ENCODE results near the gene MICB. TPM values are rescaled to one million over a fixed set of nuclear protein-coding genes. Genes with fewer than 3 reads are reported as not detected.

MICB gene
- polyA plus RNA-seq, 2 of the 4 experiments (the other 2 are of a cell fraction): 6.8 to 7.0 TPM

GRCh38 chr6:31559958-31560696 lies 62.2 kb downstream of the MICB start:
- Histone ChIP-seq H3K9me3 (no peaks in the 10 kb centered on the region), H3K4me3 (no peak overlapping the region), H3K4me1 (peaks cover 27% of the 10 kb centered on the region), H3K27ac (peak overlapping the region; percentile 33 to 74; a peak in 4 of 6 replicates), H3K4me2 (peak overlapping the region; percentile 45)
- TF ChIP-seq CHD2 (IDR thresholded peaks at IDR 0.05; ENCODE audit: low read length, partially characterized antibody) (no peak), ZC3H11A (IDR thresholded peaks at IDR 0.05) (no peak), SMC3 (IDR thresholded peaks at IDR 0.05) (no peak), EHMT2 (IDR thresholded peaks at IDR 0.05; ENCODE audit: low read depth) (no peak), HDAC2 (IDR thresholded peaks at IDR 0.05) (no peak)
- no peak for FAIRE-seq
- DNase-seq (ENCODE audit: low read depth in 1 of 2, low spot score in 1 of 2): peak in 1 of 2 experiments; percentile 12
- 56% methylated on average over 7 of the region's 7 CpGs for WGBS (ENCODE audit: missing lambda C conversion rate)
- CTCF ChIA-PET: interaction anchor here (1.4 to 3.7 kb wide), 5 partner anchors 9 to 67 kb away, joined by 4 to 10 read pairs (median 4); partner anchors contain the start of gene LTB
- POLR2A ChIA-PET: no interaction called here
- peak; percentile 64 to 80; a peak in 3 of 6 replicates for ATAC-seq

DNA sequence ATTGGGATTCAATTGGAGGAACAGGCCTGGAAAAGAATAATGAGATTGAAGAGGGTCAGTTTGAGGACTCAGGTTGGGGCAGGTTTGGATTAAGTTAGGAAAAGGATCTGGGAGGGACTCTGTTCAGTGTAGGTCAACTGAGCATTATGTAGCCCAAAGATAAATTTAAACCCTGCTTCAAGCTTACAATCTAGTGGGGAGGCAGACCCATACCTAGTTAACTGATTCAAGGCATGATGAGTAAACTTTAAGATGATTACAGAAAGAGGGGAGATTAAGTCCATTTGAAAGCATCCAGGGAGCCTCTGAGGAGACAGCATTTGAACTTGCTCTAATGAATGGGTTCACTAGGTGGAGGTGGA lies 62.7 kb downstream of the MICB start:
- ChIA-PET POLR2A (no interaction called here), CTCF (interaction anchor here (1.4 to 3.7 kb wide), 4 partner anchors 10 to 67 kb away, joined by 4 to 10 read pairs (median 4); no protein-coding TSS in a partner anchor)
- Histone ChIP-seq H3K4me2 (peak overlapping the region; percentile 45), H3K4me1 (peaks cover 27% of the 10 kb centered on the region), H3K9me3 (no peaks in the 10 kb centered on the region), H3K27ac (peak overlapping the region in 1 of 2 experiments; percentile 74; a peak in 2 of 6 replicates), H3K4me3 (no peak overlapping the region)
- DNase-seq (ENCODE audit: low read depth in 1 of 2, low spot score in 1 of 2) (no peak), FAIRE-seq (no peak), ATAC-seq (no peak; a peak in 1 of 6 replicates)
- TF ChIP-seq RNF2 (IDR thresholded peaks at IDR 0.05; ENCODE audit: borderline replicate concordance, low read depth) (no peak), HDAC2 (IDR thresholded peaks at IDR 0.05) (no peak), ZFP36 (IDR thresholded peaks at IDR 0.05; ENCODE audit: borderline replicate concordance, partially characterized antibody) (no peak), PHF8 (IDR thresholded peaks at IDR 0.05; ENCODE audit: borderline replicate concordance, low read depth) (no peak), SMC3 (IDR thresholded peaks at IDR 0.05) (no peak), JUNB (IDR thresholded peaks at IDR 0.05) (no peak), FOXS1 (CRISPR knock-in tag; IDR thresholded peaks at IDR 0.05) (no peak), EHMT2 (IDR thresholded peaks at IDR 0.05; ENCODE audit: low read depth) (no peak), KDM5A (IDR thresholded peaks at IDR 0.05) (no peak), CBX8 (IDR thresholded peaks at IDR 0.05) (no peak)
- TF ChIP-seq, protein P1, sequence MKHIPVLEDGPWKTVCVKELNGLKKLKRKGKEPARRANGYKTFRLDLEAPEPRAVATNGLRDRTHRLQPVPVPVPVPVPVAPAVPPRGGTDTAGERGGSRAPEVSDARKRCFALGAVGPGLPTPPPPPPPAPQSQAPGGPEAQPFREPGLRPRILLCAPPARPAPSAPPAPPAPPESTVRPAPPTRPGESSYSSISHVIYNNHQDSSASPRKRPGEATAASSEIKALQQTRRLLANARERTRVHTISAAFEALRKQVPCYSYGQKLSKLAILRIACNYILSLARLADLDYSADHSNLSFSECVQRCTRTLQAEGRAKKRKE (CRISPR knock-in tag; IDR thresholded peaks at IDR 0.05; ENCODE audit: low read depth): no peak
- TF ChIP-seq, protein P2, sequence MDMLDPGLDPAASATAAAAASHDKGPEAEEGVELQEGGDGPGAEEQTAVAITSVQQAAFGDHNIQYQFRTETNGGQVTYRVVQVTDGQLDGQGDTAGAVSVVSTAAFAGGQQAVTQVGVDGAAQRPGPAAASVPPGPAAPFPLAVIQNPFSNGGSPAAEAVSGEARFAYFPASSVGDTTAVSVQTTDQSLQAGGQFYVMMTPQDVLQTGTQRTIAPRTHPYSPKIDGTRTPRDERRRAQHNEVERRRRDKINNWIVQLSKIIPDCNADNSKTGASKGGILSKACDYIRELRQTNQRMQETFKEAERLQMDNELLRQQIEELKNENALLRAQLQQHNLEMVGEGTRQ (IDR thresholded peaks at IDR 0.05): no peak
- TF ChIP-seq, protein P3, sequence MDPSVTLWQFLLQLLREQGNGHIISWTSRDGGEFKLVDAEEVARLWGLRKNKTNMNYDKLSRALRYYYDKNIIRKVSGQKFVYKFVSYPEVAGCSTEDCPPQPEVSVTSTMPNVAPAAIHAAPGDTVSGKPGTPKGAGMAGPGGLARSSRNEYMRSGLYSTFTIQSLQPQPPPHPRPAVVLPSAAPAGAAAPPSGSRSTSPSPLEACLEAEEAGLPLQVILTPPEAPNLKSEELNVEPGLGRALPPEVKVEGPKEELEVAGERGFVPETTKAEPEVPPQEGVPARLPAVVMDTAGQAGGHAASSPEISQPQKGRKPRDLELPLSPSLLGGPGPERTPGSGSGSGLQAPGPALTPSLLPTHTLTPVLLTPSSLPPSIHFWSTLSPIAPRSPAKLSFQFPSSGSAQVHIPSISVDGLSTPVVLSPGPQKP (IDR thresholded peaks at IDR 0.05; ENCODE audit: low read depth, low read length): no peak

Small RNAs within 50 kb of the gene (small RNA-seq; reads per million reads assigned to genes)
- gene AL663061.1 (0 reads per million in 6 experiments), gene RF00019 (0 reads per million in 6 experiments), gene SNORD117 (7.9 to 391 (median 30.7) reads per million in 6 experiments), gene SNORD84 (0 reads per million in 6 experiments)

Other genes with a start within 250 kb of the MICB start
- gene HLA-C, start 226.1 kb upstream of the MICB start, polyA plus RNA-seq (2011; rRNA removed): 22.6 and 36.3 TPM in 2 replicates
- 35.7 to 42.1 TPM (median 40.9 TPM) in 3 replicates for gene HLA-C, start 226.1 kb upstream of the MICB start, polyA plus RNA-seq (2017; fragmentation: RNase III; extraction: RNeasy Plus Mini Kit Qiagen cat#74134 plus additional on column Dnase treatment)
- 9.4 and 9.7 TPM in 2 replicates for gene HLA-B, start 141.0 kb upstream of the MICB start, polyA plus RNA-seq (2011; rRNA removed)
- gene HLA-B, start 141.0 kb upstream of the MICB start, polyA plus RNA-seq (2017; fragmentation: RNase III; extraction: RNeasy Plus Mini Kit Qiagen cat#74134 plus additional on column Dnase treatment): 9.0 to 10.0 TPM (median 9.9 TPM) in 3 replicates
- gene MICA, start 94.5 kb upstream of the MICB start, polyA plus RNA-seq (2011; rRNA removed): 20.5 and 22.7 TPM in 2 replicates
- gene MICA, start 94.5 kb upstream of the MICB start, polyA plus RNA-seq (2017; fragmentation: RNase III; extraction: RNeasy Plus Mini Kit Qiagen cat#74134 plus additional on column Dnase treatment): 18.6 to 22.8 TPM (median 20.1 TPM) in 3 replicates
- gene MCCD1, start 30.8 kb downstream of the MICB start, polyA plus RNA-seq (2011; rRNA removed): not detected in 2 replicates
- not detected in 3 replicates for gene MCCD1, start 30.8 kb downstream of the MICB start, polyA plus RNA-seq (2017; fragmentation: RNase III; extraction: RNeasy Plus Mini Kit Qiagen cat#74134 plus additional on column Dnase treatment)
- gene DDX39B, start 43.9 kb downstream of the MICB start, polyA plus RNA-seq (2011; rRNA removed): 267 and 334 TPM in 2 replicates
- 434 to 464 TPM (median 441 TPM) in 3 replicates for gene DDX39B, start 43.9 kb downstream of the MICB start, polyA plus RNA-seq (2017; fragmentation: RNase III; extraction: RNeasy Plus Mini Kit Qiagen cat#74134 plus additional on column Dnase treatment)
- 1.2 and 1.5 TPM in 2 replicates for gene ATP6V1G2, start 48.5 kb downstream of the MICB start, polyA plus RNA-seq (2011; rRNA removed)
- gene ATP6V1G2, start 48.5 kb downstream of the MICB start, polyA plus RNA-seq (2017; fragmentation: RNase III; extraction: RNeasy Plus Mini Kit Qiagen cat#74134 plus additional on column Dnase treatment): 0.57 to 0.75 TPM (median 0.64 TPM) in 3 replicates
- 3.8 and 5.2 TPM in 2 replicates for gene NFKBIL1, start 49.5 kb downstream of the MICB start, polyA plus RNA-seq (2011; rRNA removed)
- 7.4 to 9.0 TPM (median 7.6 TPM) in 3 replicates for gene NFKBIL1, start 49.5 kb downstream of the MICB start, polyA plus RNA-seq (2017; fragmentation: RNase III; extraction: RNeasy Plus Mini Kit Qiagen cat#74134 plus additional on column Dnase treatment)
- 0.07 TPM in 1 of 2 replicates, not detected in the other for gene LTA, start 74.1 kb downstream of the MICB start, polyA plus RNA-seq (2011; rRNA removed)
- 0.07 to 0.08 TPM in 2 of 3 replicates, not detected in the other for gene LTA, start 74.1 kb downstream of the MICB start, polyA plus RNA-seq (2017; fragmentation: RNase III; extraction: RNeasy Plus Mini Kit Qiagen cat#74134 plus additional on column Dnase treatment)
- 0.07 TPM in 1 of 2 replicates, not detected in the other for gene TNF, start 77.4 kb downstream of the MICB start, polyA plus RNA-seq (2011; rRNA removed)
- gene TNF, start 77.4 kb downstream of the MICB start, polyA plus RNA-seq (2017; fragmentation: RNase III; extraction: RNeasy Plus Mini Kit Qiagen cat#74134 plus additional on column Dnase treatment): not detected in 3 replicates
- gene LTB, start 84.3 kb downstream of the MICB start, polyA plus RNA-seq (2011; rRNA removed): 0.13 and 0.26 TPM in 2 replicates
- gene LTB, start 84.3 kb downstream of the MICB start, polyA plus RNA-seq (2017; fragmentation: RNase III; extraction: RNeasy Plus Mini Kit Qiagen cat#74134 plus additional on column Dnase treatment): 0.14 to 0.57 TPM (median 0.33 TPM) in 3 replicates
- gene LST1, start 88.1 kb downstream of the MICB start, polyA plus RNA-seq (2011; rRNA removed): 0.17 and 0.19 TPM in 2 replicates
- gene LST1, start 88.1 kb downstream of the MICB start, polyA plus RNA-seq (2017; fragmentation: RNase III; extraction: RNeasy Plus Mini Kit Qiagen cat#74134 plus additional on column Dnase treatment): 0.26 to 0.47 TPM in 2 of 3 replicates, not detected in the other
- not detected in 2 replicates for gene NCR3, start 94.9 kb downstream of the MICB start, polyA plus RNA-seq (2011; rRNA removed)
- gene NCR3, start 94.9 kb downstream of the MICB start, polyA plus RNA-seq (2017; fragmentation: RNase III; extraction: RNeasy Plus Mini Kit Qiagen cat#74134 plus additional on column Dnase treatment): not detected in 3 replicates
- not detected in 2 replicates for gene AIF1, start 117.1 kb downstream of the MICB start, polyA plus RNA-seq (2011; rRNA removed)
- not detected in 3 replicates for gene AIF1, start 117.1 kb downstream of the MICB start, polyA plus RNA-seq (2017; fragmentation: RNase III; extraction: RNeasy Plus Mini Kit Qiagen cat#74134 plus additional on column Dnase treatment)
- 26.0 and 28.0 TPM in 2 replicates for gene PRRC2A, start 122.6 kb downstream of the MICB start, polyA plus RNA-seq (2011; rRNA removed)
- gene PRRC2A, start 122.6 kb downstream of the MICB start, polyA plus RNA-seq (2017; fragmentation: RNase III; extraction: RNeasy Plus Mini Kit Qiagen cat#74134 plus additional on column Dnase treatment): 60.7 to 63.0 TPM (median 61.1 TPM) in 3 replicates
- 50.4 and 59.4 TPM in 2 replicates for gene BAG6, start 154.5 kb downstream of the MICB start, polyA plus RNA-seq (2011; rRNA removed)
- gene BAG6, start 154.5 kb downstream of the MICB start, polyA plus RNA-seq (2017; fragmentation: RNase III; extraction: RNeasy Plus Mini Kit Qiagen cat#74134 plus additional on column Dnase treatment): 107 to 123 TPM (median 121 TPM) in 3 replicates
- gene APOM, start 157.7 kb downstream of the MICB start, polyA plus RNA-seq (2011; rRNA removed): 2.6 and 4.1 TPM in 2 replicates
- gene APOM, start 157.7 kb downstream of the MICB start, polyA plus RNA-seq (2017; fragmentation: RNase III; extraction: RNeasy Plus Mini Kit Qiagen cat#74134 plus additional on column Dnase treatment): 1.5 to 2.1 TPM (median 1.9 TPM) in 3 replicates
- 6.0 and 6.1 TPM in 2 replicates for gene C6orf47, start 162.6 kb downstream of the MICB start, polyA plus RNA-seq (2011; rRNA removed)
- 10.7 to 13.6 TPM (median 11.9 TPM) in 3 replicates for gene C6orf47, start 162.6 kb downstream of the MICB start, polyA plus RNA-seq (2017; fragmentation: RNase III; extraction: RNeasy Plus Mini Kit Qiagen cat#74134 plus additional on column Dnase treatment)
- gene GPANK1, start 166.9 kb downstream of the MICB start, polyA plus RNA-seq (2011; rRNA removed): 10.0 and 11.0 TPM in 2 replicates
- gene GPANK1, start 166.9 kb downstream of the MICB start, polyA plus RNA-seq (2017; fragmentation: RNase III; extraction: RNeasy Plus Mini Kit Qiagen cat#74134 plus additional on column Dnase treatment): 9.7 to 11.7 TPM (median 11.0 TPM) in 3 replicates
- 41.8 and 61.0 TPM in 2 replicates for gene CSNK2B, start 167.9 kb downstream of the MICB start, polyA plus RNA-seq (2011; rRNA removed)
- 134 to 141 TPM (median 141 TPM) in 3 replicates for gene CSNK2B, start 167.9 kb downstream of the MICB start, polyA plus RNA-seq (2017; fragmentation: RNase III; extraction: RNeasy Plus Mini Kit Qiagen cat#74134 plus additional on column Dnase treatment)
- gene LY6G5B, start 171.8 kb downstream of the MICB start, polyA plus RNA-seq (2011; rRNA removed): 5.9 and 6.7 TPM in 2 replicates
- 9.0 to 12.3 TPM (median 9.9 TPM) in 3 replicates for gene LY6G5B, start 171.8 kb downstream of the MICB start, polyA plus RNA-seq (2017; fragmentation: RNase III; extraction: RNeasy Plus Mini Kit Qiagen cat#74134 plus additional on column Dnase treatment)
- gene LY6G5C, start 182.9 kb downstream of the MICB start, polyA plus RNA-seq (2011; rRNA removed): 1.2 and 1.6 TPM in 2 replicates
- 1.5 to 1.9 TPM (median 1.6 TPM) in 3 replicates for gene LY6G5C, start 182.9 kb downstream of the MICB start, polyA plus RNA-seq (2017; fragmentation: RNase III; extraction: RNeasy Plus Mini Kit Qiagen cat#74134 plus additional on column Dnase treatment)
- 22.3 and 22.6 TPM in 2 replicates for gene ABHD16A, start 205.2 kb downstream of the MICB start, polyA plus RNA-seq (2011; rRNA removed)
- gene ABHD16A, start 205.2 kb downstream of the MICB start, polyA plus RNA-seq (2017; fragmentation: RNase III; extraction: RNeasy Plus Mini Kit Qiagen cat#74134 plus additional on column Dnase treatment): 14.5 to 16.6 TPM (median 16.2 TPM) in 3 replicates
- gene LY6G6F, start 208.7 kb downstream of the MICB start, polyA plus RNA-seq (2011; rRNA removed): not detected in 2 replicates
- not detected in 3 replicates for gene LY6G6F, start 208.7 kb downstream of the MICB start, polyA plus RNA-seq (2017; fragmentation: RNase III; extraction: RNeasy Plus Mini Kit Qiagen cat#74134 plus additional on column Dnase treatment)
- gene LY6G6D, start 217.2 kb downstream of the MICB start, polyA plus RNA-seq (2011; rRNA removed): not detected in 2 replicates
- not detected in 3 replicates for gene LY6G6D, start 217.2 kb downstream of the MICB start, polyA plus RNA-seq (2017; fragmentation: RNase III; extraction: RNeasy Plus Mini Kit Qiagen cat#74134 plus additional on column Dnase treatment)
- gene LY6G6C, start 223.6 kb downstream of the MICB start, polyA plus RNA-seq (2011; rRNA removed): 0.08 and 0.11 TPM in 2 replicates
- 0.11 to 0.21 TPM in 2 of 3 replicates, not detected in the other for gene LY6G6C, start 223.6 kb downstream of the MICB start, polyA plus RNA-seq (2017; fragmentation: RNase III; extraction: RNeasy Plus Mini Kit Qiagen cat#74134 plus additional on column Dnase treatment)
- not detected in 2 replicates for gene MPIG6B, start 225.2 kb downstream of the MICB start, polyA plus RNA-seq (2011; rRNA removed)
- gene MPIG6B, start 225.2 kb downstream of the MICB start, polyA plus RNA-seq (2017; fragmentation: RNase III; extraction: RNeasy Plus Mini Kit Qiagen cat#74134 plus additional on column Dnase treatment): not detected in 3 replicates
- gene DDAH2, start 231.2 kb downstream of the MICB start, polyA plus RNA-seq (2011; rRNA removed): 19.3 and 20.6 TPM in 2 replicates
- 44.8 to 57.3 TPM (median 54.5 TPM) in 3 replicates for gene DDAH2, start 231.2 kb downstream of the MICB start, polyA plus RNA-seq (2017; fragmentation: RNase III; extraction: RNeasy Plus Mini Kit Qiagen cat#74134 plus additional on column Dnase treatment)
- gene CLIC1, start 238.4 kb downstream of the MICB start, polyA plus RNA-seq (2011; rRNA removed): 346 and 397 TPM in 2 replicates
- gene CLIC1, start 238.4 kb downstream of the MICB start, polyA plus RNA-seq (2017; fragmentation: RNase III; extraction: RNeasy Plus Mini Kit Qiagen cat#74134 plus additional on column Dnase treatment): 249 to 283 TPM (median 251 TPM) in 3 replicates
- 36.5 and 42.6 TPM in 2 replicates for gene MSH5, start 241.9 kb downstream of the MICB start, polyA plus RNA-seq (2011; rRNA removed)
- 17.1 to 18.8 TPM (median 17.4 TPM) in 3 replicates for gene MSH5, start 241.9 kb downstream of the MICB start, polyA plus RNA-seq (2017; fragmentation: RNase III; extraction: RNeasy Plus Mini Kit Qiagen cat#74134 plus additional on column Dnase treatment)

Data from A549 (cell line).